K562 (cell line): ENCODE results near the gene KPNA4. TPM values are rescaled to one million over a fixed set of nuclear protein-coding genes. Genes with fewer than 3 reads are reported as not detected.

ENCODE experiments used
- ATAC-seq: fragments of 200-7000 bp; cut with Tn5 transposase; 3 replicates; pipeline ENCODE4 v1.9.1; 2020; ENCODE audit warnings: moderate library complexity
- BruUV-seq: library from RNA; stranded (reverse); fragments of 400-500 nt; replicated peaks from 2 replicates; lab custom pipeline; 2021; lab: Mats Ljungman, UMichigan
- CTCF ChIA-PET: fragments of 300-600 bp; formaldehyde crosslinking; extraction: SDS; loops from one replicate; lab custom pipeline; 2021; ENCODE audit warnings: low intra/inter-chr PET ratio; lab: Yijun Ruan, JAX
- POLR2A ChIA-PET: fragments of 300-600, 350-650 bp; sonication (Branson Sonifier 250); formaldehyde crosslinking; extraction: SDS; loops from one replicate; lab custom pipeline; 2021; ENCODE audit warnings: antibody characterized with exemption, inconsistent platforms; lab: Yijun Ruan, JAX
- DNase-seq, 4 experiments: peaks; one replicate each; pipeline versions ENCODE4 v3.0.0 to v3.0.0-alpha.2; 2011 to 2018; ENCODE audit warnings: low spot score in 3 of 4, mixed read lengths in 3 of 4; ENCODE audit errors: extremely low read depth in 1 of 4
- FAIRE-seq: peaks from 2 replicates; lab custom pipeline; 2011; peaks lifted over from hg19 to GRCh38; lab: Jason Lieb, UNC
- H2AFZ ChIP-seq: 2 replicates; pipeline ENCODE4 v1.6.0; 2011; ENCODE audit warnings: low read depth, low read length, control low read depth, inconsistent platforms
- H3K27ac ChIP-seq: fragments of 200-600 bp; 3 replicates; pipeline ENCODE4 v1.8.0; 2011; ENCODE audit warnings: low read depth, mild to moderate bottlenecking, control low read depth, inconsistent platforms, low read length, moderate library complexity, mixed read lengths; ENCODE audit errors: extremely low read depth
- H3K27me3 ChIP-seq, 2 experiments: fragments of 300-600 bp in 1 of 2; 2 replicates in 1 of 2; 3 replicates in 1 of 2; pipeline versions ENCODE4 v1.6.0 to v1.8.0; 2011; ENCODE audit warnings: inconsistent platforms in 2 of 2, low read length in 2 of 2, mild to moderate bottlenecking in 1 of 2, mixed read lengths in 1 of 2, moderate library complexity in 1 of 2; ENCODE audit not compliant: control insufficient read depth in 2 of 2, insufficient read depth in 2 of 2
- H3K36me3 ChIP-seq: fragments of 300-600 bp; 3 replicates; pipeline ENCODE4 v1.8.0; 2011; ENCODE audit warnings: mild to moderate bottlenecking, low read length, inconsistent platforms; ENCODE audit not compliant: control insufficient read depth, insufficient read depth
- H3K4me1 ChIP-seq, 2 experiments: fragments of 200-600 bp in 1 of 2; replicated peaks in 1 of 2; 2 replicates in 1 of 2; 3 replicates in 1 of 2; pipeline versions ENCODE4 v1.5.1 to v1.8.0; 2011; ENCODE audit warnings: inconsistent platforms in 2 of 2, low read length in 2 of 2, mild to moderate bottlenecking in 1 of 2, mixed read lengths in 1 of 2, moderate library complexity in 1 of 2; ENCODE audit not compliant: control insufficient read depth in 2 of 2, insufficient read depth in 2 of 2
- H3K4me2 ChIP-seq: 2 replicates; pipeline ENCODE4 v1.6.1; 2011; ENCODE audit warnings: low read length, control low read depth, inconsistent platforms, mixed read lengths; ENCODE audit not compliant: insufficient read depth
- H3K4me3 ChIP-seq: fragments of 200-600 bp; sonication (generic), shearing (Covaris generic); 2 replicates; pipeline ENCODE4 v1.5.1; 2016; ENCODE audit warnings: control low read depth, inconsistent platforms
- H3K79me2 ChIP-seq: fragments of 200-600 bp; 3 replicates; pipeline ENCODE4 v1.8.0; 2011; ENCODE audit warnings: low read length, inconsistent platforms; ENCODE audit not compliant: control insufficient read depth, insufficient read depth
- H3K9ac ChIP-seq, 2 experiments: 2 replicates each; pipeline versions ENCODE4 v1.6.0 to v1.6.1; 2011; ENCODE audit warnings: low read depth in 2 of 2, low read length in 2 of 2, control low read depth in 1 of 2, inconsistent platforms in 1 of 2, mild to moderate bottlenecking in 1 of 2, mixed read lengths in 1 of 2; ENCODE audit not compliant: insufficient read depth in 1 of 2
- H3K9me1 ChIP-seq: one replicate; pipeline ENCODE4 v1.6.0; 2011; ENCODE audit warnings: inconsistent platforms, mild to moderate bottlenecking, low read length, moderate library complexity; ENCODE audit not compliant: control insufficient read depth, insufficient read depth
- H3K9me3 ChIP-seq: replicated peaks from 2 replicates; pipeline ENCODE4 v1.5.1; 2011; ENCODE audit warnings: low read depth, low read length, inconsistent platforms; ENCODE audit not compliant: control insufficient read depth, insufficient read depth
- H4K20me1 ChIP-seq: replicated peaks from 2 replicates; pipeline ENCODE4 v1.6.1; 2011; ENCODE audit warnings: low read length, inconsistent platforms, mixed read lengths; ENCODE audit not compliant: control insufficient read depth, insufficient read depth
- MBD2 ChIP-seq: sonication (generic); IDR thresholded peaks from 2 replicates; pipeline ENCODE4 v1.6.1; 2016; ENCODE audit warnings: low read depth, borderline replicate concordance
- PHF20 ChIP-seq: fragments of 450-650 bp; IDR thresholded peaks from 2 replicates; pipeline ENCODE4 v1.6.1; 2018; ENCODE audit not compliant: partially characterized antibody
- SOX6 ChIP-seq: fragments of 450-650 bp; IDR thresholded peaks from 2 replicates; pipeline ENCODE4 v1.6.1; 2014; ENCODE audit warnings: mild to moderate bottlenecking
- ZBTB34 ChIP-seq: fragments of 250-450 bp; sonication (Bioruptor Pico); IDR thresholded peaks from 2 replicates; pipeline ENCODE4 v1.8.0; 2021; ENCODE audit warnings: mild to moderate bottlenecking, moderate library complexity
- ZBTB49 ChIP-seq: sonication (generic); formaldehyde crosslinking; IDR thresholded peaks from 2 replicates; pipeline ENCODE4 v1.8.0; 2022; ENCODE audit warnings: missing genetic modification reagents, mild to moderate bottlenecking, borderline replicate concordance
- ZNF408 ChIP-seq: fragments of 250-450 bp; sonication (Bioruptor Pico); IDR thresholded peaks from 2 replicates; pipeline ENCODE4 v1.4.0; 2020; ENCODE audit warnings: low read depth, mild to moderate bottlenecking, moderate library complexity
- ZNF583 ChIP-seq: fragments of 250-450 bp; sonication (Bioruptor Pico); IDR thresholded peaks from 2 replicates; pipeline ENCODE4 v1.4.0; 2020
- WGBS: fragments of 100-300 bp; shearing (Covaris generic); methylation state at CpG from one replicate; pipeline ENCODE4 v1.1.6; 2016; ENCODE audit warnings: low coverage, mixed read lengths; ENCODE audit not compliant: insufficient coverage; ENCODE audit errors: missing lambda C conversion rate; 5-methylcytosine and 5-hydroxymethylcytosine counted together
- in situ Hi-C: fragments of 300-500 bp; cut with MboI; formaldehyde crosslinking; loops from 4 replicates; pipeline ENCODE4 v1.15.0; 2018; ENCODE audit warnings: inconsistent platforms, mixed read lengths
- intact Hi-C: fragments of 100-400 bp; cut with micrococcal nuclease; formaldehyde crosslinking; loops from 2 replicates; pipeline ENCODE4 v1.14.2; 2022
- polyA plus RNA-seq, 8 experiments: library from polyadenylated mRNA; depleted of rRNA in 4 of 8; stranded (reverse) in 5 of 8; unstranded in 3 of 8; fragments of >200 nt; fragmentation: Nextera tagmentation in 2 of 8; fragmentation: Illumina TruSeq in 1 of 8; extraction: Ambion mirVana in 2 of 8; extraction: Trizol in 1 of 8; gene quantifications; 2 replicates each; pipeline versions ENCODE4 v1.2.1 to v1.2.3, GENCODE V29; 2011 to 2014; ENCODE audit warnings: inconsistent platforms in 1 of 8, missing spikeins in 1 of 8
- total RNA-seq, 7 experiments: library from RNA; depleted of rRNA in 6 of 7; stranded (reverse); fragments of >200 nt in 6 of 7; fragmentation: Illumina TruSeq in 2 of 7; extraction: Trizol in 2 of 7; gene quantifications; 2 replicates each; pipeline versions ENCODE4 v1.2.1 to v1.2.3, GENCODE V29; 2011 to 2021; ENCODE audit warnings: low replicate concordance in 1 of 7

The KPNA4 gene
- total and polyA plus RNA-seq, 9 of the 15 experiments (the other 6 are each of a cell fraction or from before 2014, with no cell fraction given): 13.9 to 66.6 (median 34.5) TPM

DNA sequence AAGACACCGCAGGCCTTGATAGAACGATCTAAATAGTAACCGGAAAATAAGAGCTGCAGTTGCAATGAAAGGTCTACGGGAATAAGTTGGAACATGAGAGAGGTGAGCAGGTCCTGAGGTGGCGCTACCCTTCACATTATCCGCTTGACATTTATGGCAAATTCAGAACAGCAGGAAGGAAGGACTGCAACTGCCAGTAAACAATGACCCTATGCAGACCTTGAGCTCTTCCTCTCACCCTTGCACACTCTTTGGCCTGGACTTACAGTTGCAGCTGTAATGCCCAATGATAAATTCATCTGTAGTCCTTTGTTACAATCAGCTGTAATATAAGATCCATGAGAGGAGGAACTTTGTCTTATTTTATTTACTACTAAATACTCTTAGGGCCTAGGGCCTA is 83.5 kb downstream of the KPNA4 start:
- intact Hi-C loops (loop anchor here (10.0 kb wide), 1 partner anchor 447 kb away; no protein-coding TSS in a partner anchor), in situ Hi-C loops (loop anchor here (10.0 kb wide), 2 partner anchors 327 to 447 kb away; no protein-coding TSS in a partner anchor)
- Histone ChIP-seq H3K4me1 (peaks cover 0 to 3% of the 10 kb centered on the region in 2 experiments; a peak in 1 of 5 replicates), H3K4me3 (no peak overlapping the region), H3K9me1 (no peaks in the 10 kb centered on the region), H3K27me3 (peaks cover 0 to 5% of the 10 kb centered on the region in 2 experiments; a peak in 1 of 5 replicates), H3K9ac (no peak overlapping the region), H4K20me1 (no peaks in the 10 kb centered on the region), H2AFZ (no peak overlapping the region), H3K79me2 (no peaks in the 10 kb centered on the region), H3K4me2 (no peak overlapping the region), H3K9me3 (no peaks in the 10 kb centered on the region), H3K27ac (no peak overlapping the region), H3K36me3 (no peaks in the 10 kb centered on the region)
- ChIA-PET POLR2A (interaction anchor here (1.0 kb wide), 1 partner anchor 33 kb away, joined by 3 read pairs; the partner anchor contains the start of gene TRIM59), CTCF (no interaction called here)
- no peak for DNase-seq
- no TSS peak for BruUV-seq
- TF ChIP-seq SOX6 (no peak), ZBTB34 (no peak), ZBTB49 (CRISPR knock-in tag) (no peak), PHF20 (no peak), MBD2 (no peak), ZNF408 (CRISPR knock-in tag) (no peak), ZNF583 (CRISPR knock-in tag) (no peak)
- ATAC-seq: no peak
- WGBS: 81% methylated on average over 6 of the region's 6 CpGs
- FAIRE-seq: no peak
